Measurements from ENCODE around the gene CPED1.

- TF ChIP-seq, protein P1, sequence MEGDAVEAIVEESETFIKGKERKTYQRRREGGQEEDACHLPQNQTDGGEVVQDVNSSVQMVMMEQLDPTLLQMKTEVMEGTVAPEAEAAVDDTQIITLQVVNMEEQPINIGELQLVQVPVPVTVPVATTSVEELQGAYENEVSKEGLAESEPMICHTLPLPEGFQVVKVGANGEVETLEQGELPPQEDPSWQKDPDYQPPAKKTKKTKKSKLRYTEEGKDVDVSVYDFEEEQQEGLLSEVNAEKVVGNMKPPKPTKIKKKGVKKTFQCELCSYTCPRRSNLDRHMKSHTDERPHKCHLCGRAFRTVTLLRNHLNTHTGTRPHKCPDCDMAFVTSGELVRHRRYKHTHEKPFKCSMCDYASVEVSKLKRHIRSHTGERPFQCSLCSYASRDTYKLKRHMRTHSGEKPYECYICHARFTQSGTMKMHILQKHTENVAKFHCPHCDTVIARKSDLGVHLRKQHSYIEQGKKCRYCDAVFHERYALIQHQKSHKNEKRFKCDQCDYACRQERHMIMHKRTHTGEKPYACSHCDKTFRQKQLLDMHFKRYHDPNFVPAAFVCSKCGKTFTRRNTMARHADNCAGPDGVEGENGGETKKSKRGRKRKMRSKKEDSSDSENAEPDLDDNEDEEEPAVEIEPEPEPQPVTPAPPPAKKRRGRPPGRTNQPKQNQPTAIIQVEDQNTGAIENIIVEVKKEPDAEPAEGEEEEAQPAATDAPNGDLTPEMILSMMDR (conservative IDR thresholded peaks at IDR 0.05): no peak
- no peak for TF ChIP-seq ZFX (IDR thresholded peaks at IDR 0.05)
These were observed 324.8 kb downstream of the CPED1 start for GRCh38 chr7:121313220-121313792.

Measured in C4-2B (cell line).